K562 (cell line): ENCODE data around the gene RPL10A. TPM values are rescaled to one million over a fixed set of nuclear protein-coding genes. Genes with fewer than 3 reads are reported as not detected.

Experiments used
- ATAC-seq: fragments of 200-7000 bp; cut with Tn5 transposase; 3 replicates; pipeline ENCODE4 v1.9.1; 2020; ENCODE audit warnings: moderate library complexity
- BruUV-seq: library from RNA; stranded (reverse); fragments of 400-500 nt; replicated peaks from 2 replicates; lab custom pipeline; 2021; lab: Mats Ljungman, UMichigan
- CTCF ChIA-PET: fragments of 300-600 bp; formaldehyde crosslinking; extraction: SDS; loops from one replicate; lab custom pipeline; 2021; ENCODE audit warnings: low intra/inter-chr PET ratio; lab: Yijun Ruan, JAX
- POLR2A ChIA-PET: fragments of 300-600, 350-650 bp; sonication (Branson Sonifier 250); formaldehyde crosslinking; extraction: SDS; loops from one replicate; lab custom pipeline; 2021; ENCODE audit warnings: antibody characterized with exemption, inconsistent platforms; lab: Yijun Ruan, JAX
- DNase-seq, 4 experiments: peaks; one replicate each; pipeline versions ENCODE4 v3.0.0 to v3.0.0-alpha.2; 2011 to 2018; ENCODE audit warnings: low spot score in 3 of 4, mixed read lengths in 3 of 4; ENCODE audit errors: extremely low read depth in 1 of 4
- FAIRE-seq: peaks from 2 replicates; lab custom pipeline; 2011; peaks lifted over from hg19 to GRCh38; lab: Jason Lieb, UNC
- H2AFZ ChIP-seq: 2 replicates; pipeline ENCODE4 v1.6.0; 2011; ENCODE audit warnings: low read depth, low read length, control low read depth, inconsistent platforms
- H3K27ac ChIP-seq: fragments of 200-600 bp; 3 replicates; pipeline ENCODE4 v1.8.0; 2011; ENCODE audit warnings: low read depth, mild to moderate bottlenecking, control low read depth, inconsistent platforms, low read length, moderate library complexity, mixed read lengths; ENCODE audit errors: extremely low read depth
- H3K27me3 ChIP-seq, 2 experiments: fragments of 300-600 bp in 1 of 2; 2 replicates in 1 of 2; 3 replicates in 1 of 2; pipeline versions ENCODE4 v1.6.0 to v1.8.0; 2011; ENCODE audit warnings: inconsistent platforms in 2 of 2, low read length in 2 of 2, mild to moderate bottlenecking in 1 of 2, mixed read lengths in 1 of 2, moderate library complexity in 1 of 2; ENCODE audit not compliant: control insufficient read depth in 2 of 2, insufficient read depth in 2 of 2
- H3K36me3 ChIP-seq: fragments of 300-600 bp; 3 replicates; pipeline ENCODE4 v1.8.0; 2011; ENCODE audit warnings: mild to moderate bottlenecking, low read length, inconsistent platforms; ENCODE audit not compliant: control insufficient read depth, insufficient read depth
- H3K4me1 ChIP-seq, 2 experiments: fragments of 200-600 bp in 1 of 2; replicated peaks in 1 of 2; 2 replicates in 1 of 2; 3 replicates in 1 of 2; pipeline versions ENCODE4 v1.5.1 to v1.8.0; 2011; ENCODE audit warnings: inconsistent platforms in 2 of 2, low read length in 2 of 2, mild to moderate bottlenecking in 1 of 2, mixed read lengths in 1 of 2, moderate library complexity in 1 of 2; ENCODE audit not compliant: control insufficient read depth in 2 of 2, insufficient read depth in 2 of 2
- H3K4me2 ChIP-seq: 2 replicates; pipeline ENCODE4 v1.6.1; 2011; ENCODE audit warnings: low read length, control low read depth, inconsistent platforms, mixed read lengths; ENCODE audit not compliant: insufficient read depth
- H3K4me3 ChIP-seq: fragments of 200-600 bp; sonication (generic), shearing (Covaris generic); 2 replicates; pipeline ENCODE4 v1.5.1; 2016; ENCODE audit warnings: control low read depth, inconsistent platforms
- H3K79me2 ChIP-seq: fragments of 200-600 bp; 3 replicates; pipeline ENCODE4 v1.8.0; 2011; ENCODE audit warnings: low read length, inconsistent platforms; ENCODE audit not compliant: control insufficient read depth, insufficient read depth
- H3K9ac ChIP-seq, 2 experiments: 2 replicates each; pipeline versions ENCODE4 v1.6.0 to v1.6.1; 2011; ENCODE audit warnings: low read depth in 2 of 2, low read length in 2 of 2, control low read depth in 1 of 2, inconsistent platforms in 1 of 2, mild to moderate bottlenecking in 1 of 2, mixed read lengths in 1 of 2; ENCODE audit not compliant: insufficient read depth in 1 of 2
- H3K9me1 ChIP-seq: one replicate; pipeline ENCODE4 v1.6.0; 2011; ENCODE audit warnings: inconsistent platforms, mild to moderate bottlenecking, low read length, moderate library complexity; ENCODE audit not compliant: control insufficient read depth, insufficient read depth
- H3K9me3 ChIP-seq: replicated peaks from 2 replicates; pipeline ENCODE4 v1.5.1; 2011; ENCODE audit warnings: low read depth, low read length, inconsistent platforms; ENCODE audit not compliant: control insufficient read depth, insufficient read depth
- H4K20me1 ChIP-seq: replicated peaks from 2 replicates; pipeline ENCODE4 v1.6.1; 2011; ENCODE audit warnings: low read length, inconsistent platforms, mixed read lengths; ENCODE audit not compliant: control insufficient read depth, insufficient read depth
- CTBP1 ChIP-seq: fragments of 450-650 bp; IDR thresholded peaks from 2 replicates; pipeline ENCODE4 v1.6.1; 2016; ENCODE audit warnings: borderline replicate concordance
- MXI1 ChIP-seq: IDR thresholded peaks from 2 replicates; pipeline ENCODE4 v1.6.1; 2011; ENCODE audit warnings: low read depth, mild to moderate bottlenecking, improper control_type of control experiment, low read length
- PCBP1 ChIP-seq: fragments of 200-400 bp; formaldehyde crosslinking; IDR thresholded peaks from 2 replicates; pipeline ENCODE4 v1.6.1; 2018; ENCODE audit warnings: mild to moderate bottlenecking, low read depth, low read length; ENCODE audit not compliant: poor library complexity, severe bottlenecking
- PURB ChIP-seq: sonication (generic); formaldehyde crosslinking; IDR thresholded peaks from 2 replicates; pipeline ENCODE4 v1.9.0; 2021; ENCODE audit warnings: low read depth, mild to moderate bottlenecking, missing genetic modification reagents
- TRIM25 ChIP-seq: fragments of 450-650 bp; IDR thresholded peaks from 2 replicates; pipeline ENCODE4 v1.7.0; 2016; ENCODE audit warnings: borderline replicate concordance
- ZBED1 ChIP-seq: IDR thresholded peaks from 2 replicates; pipeline ENCODE4 v1.6.1; 2014
- ZBTB7A ChIP-seq: IDR thresholded peaks from 2 replicates; pipeline ENCODE4 v1.6.1; 2011; ENCODE audit warnings: low read depth, mild to moderate bottlenecking, low read length, moderate library complexity, borderline replicate concordance; ENCODE audit not compliant: control insufficient read depth
- ZNF384 ChIP-seq: IDR thresholded peaks from 2 replicates; pipeline ENCODE4 v1.6.1; 2012; ENCODE audit warnings: low read depth, low read length, improper control_type of control experiment
- ZNF395 ChIP-seq: fragments of 200-800 bp; sonication (Bioruptor generic); IDR thresholded peaks from 2 replicates; pipeline ENCODE4 v1.6.1; 2017; ENCODE audit warnings: missing genetic modification characterization, missing compliant biosample characterization
- WGBS: fragments of 100-300 bp; shearing (Covaris generic); methylation state at CpG from one replicate; pipeline ENCODE4 v1.1.6; 2016; ENCODE audit warnings: low coverage, mixed read lengths; ENCODE audit not compliant: insufficient coverage; ENCODE audit errors: missing lambda C conversion rate; 5-methylcytosine and 5-hydroxymethylcytosine counted together
- in situ Hi-C: fragments of 300-500 bp; cut with MboI; formaldehyde crosslinking; loops from 4 replicates; pipeline ENCODE4 v1.15.0; 2018; ENCODE audit warnings: inconsistent platforms, mixed read lengths
- intact Hi-C: fragments of 100-400 bp; cut with micrococcal nuclease; formaldehyde crosslinking; loops from 2 replicates; pipeline ENCODE4 v1.14.2; 2022
- polyA plus RNA-seq, 8 experiments: library from polyadenylated mRNA; depleted of rRNA in 4 of 8; stranded (reverse) in 5 of 8; unstranded in 3 of 8; fragments of >200 nt; fragmentation: Nextera tagmentation in 2 of 8; fragmentation: Illumina TruSeq in 1 of 8; extraction: Ambion mirVana in 2 of 8; extraction: Trizol in 1 of 8; gene quantifications; 2 replicates each; pipeline versions ENCODE4 v1.2.1 to v1.2.3, GENCODE V29; 2011 to 2014; ENCODE audit warnings: inconsistent platforms in 1 of 8, missing spikeins in 1 of 8
- total RNA-seq, 7 experiments: library from RNA; depleted of rRNA in 6 of 7; stranded (reverse); fragments of >200 nt in 6 of 7; fragmentation: Illumina TruSeq in 2 of 7; extraction: Trizol in 2 of 7; gene quantifications; 2 replicates each; pipeline versions ENCODE4 v1.2.1 to v1.2.3, GENCODE V29; 2011 to 2021; ENCODE audit warnings: low replicate concordance in 1 of 7

Gene RPL10A
- total and polyA plus RNA-seq, 9 of the 15 experiments (the other 6 are each of a cell fraction or from before 2014, with no cell fraction given), result 1,589 to 3,237 (median 2,116) TPM

- in situ Hi-C loops, result no loop called here
Observed at GRCh38 chr6:35512006-35512405, 43.8 kb downstream of the RPL10A start.

GRCh38 chr6:35512740-35513139, 44.5 kb downstream of the RPL10A start, which contains the start of gene TULP1:
Gene TULP1, minus strand, starts transcription at chr6:35512896. Its CDS starts 38 bp downstream, at chr6:35512858.
- peak; percentile 51 for FAIRE-seq
- no TSS peak for BruUV-seq

More at GRCh38 chr6:35512006-35512405, 43.8 kb downstream of the RPL10A start:
- ChIA-PET CTCF (no interaction called here), POLR2A (no interaction called here)
- no peaks in the 10 kb centered on the region for H3K36me3 ChIP-seq
- TF ChIP-seq ZBTB7A (0 out of 2 replicates have a peak, but pooled peaks have one; percentile 13), ZBED1 (no peak)
- H3K4me2 ChIP-seq, result no peak overlapping the region
- peaks cover 7% of the 10 kb centered on the region; the same call in 1 of the 2 replicates for H4K20me1 ChIP-seq
- H3K79me2 ChIP-seq, result no peaks in the 10 kb centered on the region
- BruUV-seq, result no TSS peak
- H3K27me3 ChIP-seq, result peaks cover 29 to 51% of the 10 kb centered on the region in 2 experiments
- no peak overlapping the region; a peak in 1 of 4 replicates for H3K9ac ChIP-seq
- no peak overlapping the region for H3K27ac ChIP-seq
- 11% methylated on average over 12 of the region's 26 CpGs for WGBS
- no peaks in the 10 kb centered on the region for H3K9me3 ChIP-seq
- no peak overlapping the region for H2AFZ ChIP-seq
- no peak for ATAC-seq
- peak in 2 of 4 experiments; percentile 52 to 54 for DNase-seq
- FAIRE-seq, result no peak
- H3K4me1 ChIP-seq, result peaks cover 0 to 5% of the 10 kb centered on the region in 2 experiments; a peak in 1 of 5 replicates
- no peak overlapping the region for H3K4me3 ChIP-seq
- no peaks in the 10 kb centered on the region for H3K9me1 ChIP-seq
- intact Hi-C loops, result no loop called here

More at GRCh38 chr6:35512740-35513139, 44.5 kb downstream of the RPL10A start, which contains the start of gene TULP1:
- Histone ChIP-seq H3K9me1 (no peaks in the 10 kb centered on the region), H3K9me3 (no peaks in the 10 kb centered on the region), H4K20me1 (peaks cover 7% of the 10 kb centered on the region; the same call in 1 of the 2 replicates), H2AFZ (no peak within 1 kb of the TSS)
- no peak for TF ChIP-seq PCBP1
- no peak for TF ChIP-seq ZNF384
- no peak for TF ChIP-seq MXI1
- no peak for TF ChIP-seq ZNF395
- no peak for TF ChIP-seq TRIM25
- no peak for TF ChIP-seq CTBP1
- no peak for TF ChIP-seq PURB (CRISPR knock-in tag)
- TF ChIP-seq, all 486 proteins: peak for 0
- Histone ChIP-seq H3K27me3 (peaks cover 24 to 47% of the 10 kb centered on the region in 2 experiments), H3K4me1 (peaks cover 0 to 5% of the 10 kb centered on the region in 2 experiments; a peak in 1 of 5 replicates), H3K4me2 (no peak within 1 kb of the TSS), H3K4me3 (no peak within 1 kb of the TSS), H3K9ac (peak within 1 kb of the TSS in 1 of 2 experiments; percentile 85; a peak in 2 of 4 replicates), H3K27ac (no peak within 1 kb of the TSS), H3K36me3 (no peaks in the 10 kb centered on the region), H3K79me2 (no peaks in the 10 kb centered on the region)
- POLR2A ChIA-PET, result no interaction called here
- 13% methylated on average over 10 of the region's 10 CpGs for WGBS
- ATAC-seq (no peak; the same call in 1 of the 3 replicates), DNase-seq (no peak)
- intact Hi-C loops (no loop called here), in situ Hi-C loops (no loop called here)
- CTCF ChIA-PET, result no interaction called here
